GM21381 (cell line): Measurements from ENCODE around the gene GNAL.

Experiments
- ATAC-seq: cut with Tn5 transposase; IDR thresholded peaks from one replicate; pipeline ENCODE4 v1.9.1; 2021; ENCODE audit warnings: mild to moderate bottlenecking, moderate library complexity; ENCODE audit not compliant: unreplicated experiment

GNAL gene

GRCh38 chr18:11719621-11720020 lies 30.6 kb downstream of the GNAL start:
- ATAC-seq, result no peak

GRCh38 chr18:11721720-11722119 lies 32.7 kb downstream of the GNAL start:
- ATAC-seq, result no peak

- no peak for ATAC-seq
These were observed 35.7 kb downstream of the GNAL start for GRCh38 chr18:11724781-11725180.

DNA sequence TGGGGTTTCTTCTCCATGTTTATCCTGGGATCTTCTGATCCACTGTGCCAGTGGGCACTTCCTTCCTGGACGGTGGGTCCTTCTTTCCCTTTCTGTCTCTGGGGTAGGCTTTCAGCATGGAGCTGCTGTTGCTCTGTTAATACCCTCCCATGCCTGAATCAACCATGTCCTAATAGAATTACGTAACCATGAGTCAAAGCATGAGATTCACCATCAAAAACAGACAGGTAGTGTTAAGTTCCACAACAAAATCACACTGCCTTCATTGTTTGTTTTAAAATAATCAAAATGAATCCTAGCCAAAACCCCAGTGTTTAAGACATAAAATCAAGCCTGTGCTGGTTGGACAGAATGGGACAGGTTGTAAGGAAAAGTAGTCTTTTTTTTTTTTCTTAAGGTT lies 37.5 kb downstream of the GNAL start:
- no peak for ATAC-seq

- ATAC-seq, result no peak
These were observed 39.2 kb downstream of the GNAL start for GRCh38 chr18:11728249-11728648.

DNA sequence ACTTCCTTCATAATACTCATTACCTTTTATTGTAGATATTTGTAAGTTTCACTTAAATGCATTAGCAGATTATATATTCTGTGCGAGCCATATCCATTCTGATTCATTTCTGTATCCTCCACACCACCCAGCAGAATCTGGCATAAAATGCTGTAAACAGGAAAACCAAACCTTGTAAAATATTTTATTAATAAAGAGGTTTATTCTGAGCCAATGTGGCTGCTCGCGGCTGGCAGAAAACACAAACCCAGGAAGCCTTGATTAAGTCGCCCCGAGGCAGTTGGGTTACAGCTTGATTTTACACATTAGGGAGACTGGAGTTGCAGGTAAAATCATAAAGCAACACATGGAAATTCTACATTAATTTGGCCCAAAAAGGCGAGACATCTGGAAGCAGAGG lies 40.5 kb downstream of the GNAL start:
- ATAC-seq, result no peak

DNA sequence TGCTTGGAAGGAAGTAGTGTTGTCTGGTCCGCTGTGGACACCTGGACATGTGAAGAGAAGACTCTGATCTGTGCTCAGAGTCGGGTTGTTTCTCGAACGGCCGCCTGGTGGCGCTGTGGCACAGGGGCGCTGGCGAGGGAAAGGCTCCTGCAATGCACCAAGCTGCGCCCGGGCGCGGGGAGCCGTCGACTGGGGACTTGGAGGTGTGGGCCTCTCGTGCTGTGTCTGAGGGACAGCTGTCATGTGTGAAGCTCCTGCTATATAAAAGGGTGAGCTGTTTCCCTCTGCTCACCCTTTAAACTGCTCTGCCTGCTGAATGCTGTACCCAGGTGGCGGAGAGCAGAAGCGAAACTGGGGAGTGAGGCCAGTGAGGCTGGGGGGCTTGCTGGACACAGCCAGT lies 44.0 kb downstream of the GNAL start:
- no peak for ATAC-seq

DNA sequence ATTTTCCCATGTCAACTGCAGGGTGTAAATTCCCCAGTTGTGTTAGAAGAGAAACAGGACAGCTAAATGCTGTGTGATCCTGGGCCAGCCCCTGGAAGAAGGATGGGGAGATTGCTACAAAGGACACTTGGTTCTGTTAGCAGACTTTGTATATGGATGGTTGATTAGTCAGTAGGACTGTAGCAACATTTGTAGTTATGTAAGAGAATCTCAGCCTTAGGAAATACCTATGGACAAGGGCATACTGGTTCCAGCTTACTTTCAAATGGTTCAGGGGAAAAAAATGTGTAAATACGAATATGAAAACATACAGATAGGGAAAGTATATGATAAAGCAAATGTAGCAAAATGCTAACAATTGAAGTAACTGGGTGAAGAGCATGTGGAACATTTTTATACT lies 47.6 kb downstream of the GNAL start:
- ATAC-seq, result no peak

DNA sequence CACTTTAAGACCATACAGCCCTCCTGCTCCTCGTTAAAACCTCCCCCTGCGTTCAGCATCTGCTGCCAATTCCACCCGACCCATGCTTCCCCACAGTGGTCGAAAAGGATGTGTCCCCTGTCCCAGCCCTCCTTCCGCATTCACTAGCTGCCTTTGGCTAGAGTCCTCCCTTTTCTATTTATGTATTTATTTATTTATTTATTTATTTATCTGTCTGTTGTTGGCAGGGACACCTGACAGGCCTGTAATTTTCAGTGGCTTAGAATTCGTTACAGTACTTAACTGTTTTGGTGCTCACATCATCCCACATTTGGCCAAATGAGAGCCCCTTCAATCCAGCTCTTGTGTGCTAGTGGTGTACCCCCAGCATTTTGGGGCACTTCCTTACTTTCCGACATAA lies 50.8 kb downstream of the GNAL start:
- no peak for ATAC-seq

DNA sequence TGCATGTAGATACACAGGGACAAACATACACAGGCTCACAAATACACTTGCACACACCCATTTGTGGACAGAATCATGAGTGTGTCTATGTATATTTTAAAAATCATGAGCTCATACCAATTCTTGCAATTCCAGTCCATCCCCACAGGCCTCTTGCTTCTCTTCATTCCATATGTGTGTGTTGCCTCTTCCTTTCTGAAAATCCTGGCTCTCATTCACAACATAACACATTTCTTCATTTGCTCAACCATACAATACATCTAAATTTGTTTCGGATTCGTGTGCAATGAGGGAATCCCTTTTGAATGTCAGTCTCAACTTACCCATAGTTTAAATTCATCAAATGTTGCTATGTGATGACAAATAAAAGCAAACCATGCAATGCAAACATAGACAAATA lies 51.4 kb downstream of the GNAL start:
- no peak for ATAC-seq

- no peak for ATAC-seq
These were observed 52.6 kb downstream of the GNAL start for GRCh38 chr18:11741505-11742145.

GRCh38 chr18:11745521-11745920 lies 56.5 kb downstream of the GNAL start:
- ATAC-seq, result no peak

DNA sequence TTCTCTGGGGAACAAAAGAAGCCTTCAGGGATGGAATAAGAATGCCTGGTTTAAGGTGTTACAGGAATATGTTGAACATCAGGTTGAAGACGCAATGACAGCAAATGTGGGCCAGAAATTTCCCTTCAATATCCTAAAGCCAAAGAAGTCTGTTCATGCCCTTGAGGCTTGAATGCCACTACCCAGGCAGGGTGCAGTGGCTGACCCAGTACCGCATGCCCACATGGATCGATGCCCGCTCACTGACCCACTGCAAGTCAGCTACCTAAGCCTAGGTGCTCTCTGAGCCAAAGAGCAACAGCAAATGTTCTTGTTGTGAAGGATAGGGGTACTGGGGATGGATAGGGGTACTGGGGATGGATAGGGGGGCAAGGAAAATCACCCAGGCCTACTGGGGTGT lies 58.2 kb downstream of the GNAL start:
- ATAC-seq, result no peak

DNA sequence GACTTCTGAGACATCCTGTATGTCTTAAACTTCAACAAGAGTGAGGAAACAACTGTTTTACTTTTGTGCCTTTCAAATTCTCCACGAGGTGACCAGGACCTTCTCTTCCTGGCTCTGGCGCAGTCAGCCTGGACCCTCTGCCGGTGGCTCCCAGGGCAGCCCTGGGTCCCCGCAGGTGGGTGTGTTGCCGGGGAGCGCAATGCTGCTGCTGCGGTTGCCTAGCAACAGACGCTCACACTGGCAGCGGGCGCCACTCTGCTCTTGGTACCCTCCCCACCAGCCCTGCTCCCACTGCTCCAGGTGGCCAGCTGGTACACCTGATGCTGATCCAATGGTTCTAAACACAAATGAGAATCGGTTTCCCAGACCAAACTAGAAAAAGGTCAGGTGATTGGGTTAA lies 58.7 kb downstream of the GNAL start:
- ATAC-seq, result no peak

DNA sequence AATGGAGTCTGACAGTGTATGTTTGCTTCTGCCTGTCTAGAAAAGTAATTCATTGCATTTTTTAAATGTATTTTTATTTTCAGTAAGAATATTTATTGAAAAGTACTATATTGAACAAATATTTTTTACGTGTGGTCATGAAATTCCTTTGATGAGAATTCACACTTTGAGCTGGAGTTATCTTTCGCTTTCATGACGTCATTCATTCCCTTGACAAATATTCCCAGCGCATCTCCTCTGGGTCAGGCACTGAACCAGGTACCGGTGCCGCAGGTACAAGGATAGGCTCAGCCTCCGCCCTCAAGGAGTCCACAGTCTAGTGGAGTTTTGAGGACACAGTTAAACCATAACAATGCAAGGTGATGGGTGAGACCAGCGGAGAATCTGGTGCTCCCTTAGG lies 60.2 kb downstream of the GNAL start:
- ATAC-seq, result no peak

DNA sequence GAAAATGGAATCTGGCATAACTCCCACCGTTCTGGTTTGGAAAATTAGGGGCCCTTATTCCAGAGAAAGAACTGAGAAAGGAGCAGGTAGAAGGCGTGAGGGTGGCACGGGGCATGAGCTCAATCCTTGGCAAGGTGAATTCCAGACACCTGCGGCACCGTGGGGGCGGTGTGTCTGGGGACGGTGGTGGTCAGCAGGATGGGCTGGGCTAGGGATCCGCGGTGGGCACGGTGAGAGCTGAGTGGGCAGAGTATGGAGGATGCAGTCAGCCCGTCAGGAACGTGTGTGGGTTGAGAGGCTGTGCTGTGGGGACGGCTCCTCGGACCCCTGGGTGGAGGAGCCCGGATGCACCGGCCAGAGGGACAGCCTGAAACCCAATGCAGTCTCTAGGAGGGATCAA lies 61.1 kb downstream of the GNAL start:
- no peak for ATAC-seq

DNA sequence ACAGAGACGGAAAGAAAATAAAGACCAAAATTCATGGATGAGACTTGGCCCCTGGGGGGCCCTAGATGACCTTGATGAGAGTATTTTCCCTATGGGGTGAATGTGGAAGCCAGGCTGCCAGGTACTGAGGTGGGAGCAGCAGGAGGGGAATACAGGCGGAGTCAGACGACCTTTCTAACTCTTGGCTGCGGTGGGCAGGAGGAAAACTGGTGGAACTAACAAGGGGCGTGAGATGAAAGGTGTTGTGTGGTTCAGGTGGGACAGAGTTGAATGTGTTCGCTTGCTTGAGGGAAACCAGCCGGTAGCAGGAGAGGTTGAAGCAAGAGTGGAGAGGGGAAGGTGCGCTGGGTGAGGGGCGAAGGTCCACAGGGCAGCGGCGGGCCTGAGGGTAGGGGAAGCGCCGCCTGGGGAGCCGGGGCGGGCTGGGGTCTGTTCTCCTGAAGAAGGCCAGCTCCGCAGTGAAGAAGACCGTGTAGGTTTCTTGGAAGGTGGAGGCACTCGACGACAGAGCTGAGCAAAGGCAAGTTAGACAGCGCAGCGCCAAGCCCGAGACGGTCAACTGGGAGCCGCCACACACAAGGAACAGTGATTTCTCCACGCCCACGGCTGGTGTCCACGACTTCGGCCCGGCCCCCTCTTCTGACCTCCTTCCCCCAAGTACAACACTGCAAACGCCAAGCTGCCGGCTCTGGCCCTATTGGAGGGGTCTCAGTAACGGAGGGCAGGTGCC lies 61.7 kb downstream of the GNAL start:
- ATAC-seq, result no peak

GRCh38 chr18:11751341-11752115 lies 62.5 kb downstream of the GNAL start:
- ATAC-seq, result no peak

DNA sequence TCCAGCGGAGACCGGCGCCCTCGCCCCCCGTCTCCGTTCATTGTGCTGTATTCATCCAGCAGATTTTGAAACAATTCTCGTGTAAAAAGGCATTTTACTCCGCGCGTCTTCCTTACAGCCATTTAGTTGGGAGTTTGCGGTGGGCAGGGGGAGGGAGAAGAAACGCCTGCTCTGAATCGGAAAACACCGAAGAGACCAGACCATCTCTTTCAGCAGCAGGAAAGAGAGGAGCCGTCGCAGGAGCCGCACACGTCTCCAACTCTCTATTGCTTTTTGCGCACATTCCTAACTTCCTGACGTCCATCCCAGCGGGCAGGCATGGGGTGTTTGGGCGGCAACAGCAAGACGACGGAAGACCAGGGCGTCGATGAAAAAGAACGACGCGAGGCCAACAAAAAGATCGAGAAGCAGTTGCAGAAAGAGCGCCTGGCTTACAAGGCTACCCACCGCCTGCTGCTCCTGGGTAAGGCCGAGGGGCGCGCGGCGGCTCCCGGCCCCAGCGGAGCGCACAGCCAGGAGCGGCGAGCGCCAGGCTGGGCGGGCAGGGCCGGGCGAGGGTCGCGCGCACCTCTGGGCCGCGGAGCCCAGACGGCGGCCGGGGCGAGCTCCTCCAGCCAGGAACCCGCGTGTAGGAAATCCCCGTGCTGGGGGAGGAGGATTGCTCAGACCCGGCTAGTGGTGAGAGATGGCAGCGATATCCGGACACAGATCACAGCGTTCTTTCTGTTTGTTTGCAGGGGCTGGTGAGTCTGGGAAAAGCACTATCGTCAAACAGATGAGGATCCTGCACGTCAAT lies 63.2 kb downstream of the GNAL start:
- ATAC-seq, result no peak

GRCh38 chr18:11754979-11755378 lies 65.9 kb downstream of the GNAL start:
- ATAC-seq, result no peak

DNA sequence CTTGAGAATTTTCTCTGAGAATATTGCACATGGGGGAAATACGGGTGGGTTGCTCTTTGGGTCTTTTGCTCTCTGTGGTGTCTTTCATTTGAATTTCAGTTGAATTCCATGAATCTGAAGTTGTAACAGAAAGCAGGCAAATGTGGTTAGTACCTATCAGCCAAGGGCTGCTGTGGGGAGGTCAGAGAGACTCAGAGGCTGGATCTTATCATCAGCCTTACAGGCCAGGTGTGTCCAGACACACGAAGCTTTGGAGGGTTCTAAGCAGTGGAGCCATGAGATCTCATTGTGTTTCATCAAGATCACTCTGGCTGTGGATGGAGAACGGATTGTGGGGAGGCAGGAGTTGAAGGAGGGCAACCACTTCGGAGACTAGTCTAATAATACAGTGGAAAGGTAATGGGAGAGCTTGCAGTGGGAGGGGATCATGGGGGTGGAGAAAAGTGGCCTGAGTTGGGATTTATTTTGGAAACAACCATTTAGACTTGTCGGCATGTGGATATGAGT lies 68.1 kb downstream of the GNAL start:
- no peak for ATAC-seq
